ENCODE measurements around the gene HLCS. TPM values are rescaled to one million over a fixed set of nuclear protein-coding genes. Genes with fewer than 3 reads are reported as not detected.

The HLCS gene
- polyA plus RNA-seq, 4 donors, result 2.7 to 13.7 (median 4.9) TPM

DNA sequence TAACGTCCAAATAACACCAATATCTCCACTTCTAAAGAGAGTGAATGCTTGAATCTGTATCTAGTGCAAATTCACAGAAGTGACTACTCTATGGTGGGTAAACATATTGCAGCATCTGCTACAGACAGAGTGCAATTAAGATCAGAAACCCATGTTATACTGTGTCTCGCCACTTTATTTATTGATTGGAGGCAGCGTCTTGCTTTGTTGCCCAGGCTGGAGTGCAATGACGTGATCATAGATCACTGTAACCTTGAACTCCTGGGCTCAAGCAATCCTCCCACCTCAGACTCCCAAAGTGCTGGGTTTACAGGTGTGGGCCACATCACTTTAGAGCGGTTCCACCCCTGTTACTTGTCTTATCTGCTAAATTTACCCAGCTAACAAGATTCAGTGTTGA, 57.0 kb downstream of the HLCS start:
- Histone ChIP-seq H3K27ac (ENCODE audit: low read depth in 1 of 3, low read length in 2 of 3) (peak overlapping the region in 1 of 3 donors; percentile 20), H3K4me3 (ENCODE audit: low read depth in 1 of 3, low read length in 3 of 3) (no peak overlapping the region), H3K9me3 (ENCODE audit: control insufficient read depth in 2 of 2, insufficient read depth in 1 of 2, low read depth in 1 of 2, low read length in 1 of 2) (no peaks in the 10 kb centered on the region), H3K27me3 (ENCODE audit: control insufficient read depth in 3 of 3, insufficient read depth in 3 of 3, low read length in 3 of 3) (no peaks in the 10 kb centered on the region), H3K36me3 (ENCODE audit: control insufficient read depth in 3 of 3, insufficient read depth in 2 of 3, low read depth in 1 of 3, low read length in 3 of 3) (peaks cover 0 to 2% (median 0%) of the 10 kb centered on the region in 3 donors), H3K4me1 (ENCODE audit: control insufficient read depth in 3 of 3, insufficient read depth in 2 of 3, low read depth in 1 of 3, low read length in 2 of 3) (peaks cover 0 to 6% (median 4%) of the 10 kb centered on the region in 3 donors)
- 47 to 76% (median 68%) methylated on average over 5 of the region's 5 CpGs for WGBS, 3 donors
- FAIRE-seq (no peak), DNase-seq (no peak)

DNA sequence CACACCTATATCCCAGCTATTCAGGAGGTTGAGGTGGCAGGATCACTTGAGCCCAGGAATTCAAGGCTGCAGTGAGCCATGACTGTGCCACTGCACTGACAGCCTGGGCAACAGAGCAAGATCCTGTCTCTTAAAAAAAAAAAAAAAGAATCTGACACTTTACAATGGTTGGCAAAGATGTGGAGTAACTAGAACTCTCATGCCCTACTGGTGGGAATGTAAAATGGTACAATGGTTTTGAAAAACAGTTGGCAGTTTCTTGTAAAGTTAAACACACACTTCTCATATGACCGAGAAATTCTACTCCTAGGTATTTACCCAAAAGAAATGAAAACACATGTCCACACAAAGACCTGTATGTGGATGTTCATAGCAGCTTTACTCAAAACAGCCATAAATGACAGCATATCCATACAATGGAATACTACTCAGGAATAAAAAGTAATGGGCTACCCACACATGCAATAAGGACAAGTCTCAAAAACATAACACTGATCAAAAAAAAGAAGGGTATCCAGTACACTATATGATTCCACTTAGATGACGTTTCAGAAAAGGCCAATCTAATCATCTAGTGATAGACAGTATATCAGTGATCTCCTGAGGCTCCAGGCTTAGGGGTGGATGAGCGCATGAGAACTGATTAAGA, 58.1 kb downstream of the HLCS start:
- Histone ChIP-seq H3K4me3 (ENCODE audit: low read depth in 1 of 3, low read length in 3 of 3) (no peak overlapping the region), H3K27me3 (ENCODE audit: control insufficient read depth in 3 of 3, insufficient read depth in 3 of 3, low read length in 3 of 3) (no peaks in the 10 kb centered on the region), H3K27ac (ENCODE audit: low read depth in 1 of 3, low read length in 2 of 3) (no peak overlapping the region), H3K9me3 (ENCODE audit: control insufficient read depth in 2 of 2, insufficient read depth in 1 of 2, low read depth in 1 of 2, low read length in 1 of 2) (no peaks in the 10 kb centered on the region), H3K4me1 (ENCODE audit: control insufficient read depth in 3 of 3, insufficient read depth in 2 of 3, low read depth in 1 of 3, low read length in 2 of 3) (peaks cover 0 to 6% (median 4%) of the 10 kb centered on the region in 3 donors), H3K36me3 (ENCODE audit: control insufficient read depth in 3 of 3, insufficient read depth in 2 of 3, low read depth in 1 of 3, low read length in 3 of 3) (no peaks in the 10 kb centered on the region)
- DNase-seq (no peak), FAIRE-seq (no peak)
- WGBS, 3 donors, result 77 to 92% (median 91%) methylated on average over 3 of the region's 3 CpGs

DNA sequence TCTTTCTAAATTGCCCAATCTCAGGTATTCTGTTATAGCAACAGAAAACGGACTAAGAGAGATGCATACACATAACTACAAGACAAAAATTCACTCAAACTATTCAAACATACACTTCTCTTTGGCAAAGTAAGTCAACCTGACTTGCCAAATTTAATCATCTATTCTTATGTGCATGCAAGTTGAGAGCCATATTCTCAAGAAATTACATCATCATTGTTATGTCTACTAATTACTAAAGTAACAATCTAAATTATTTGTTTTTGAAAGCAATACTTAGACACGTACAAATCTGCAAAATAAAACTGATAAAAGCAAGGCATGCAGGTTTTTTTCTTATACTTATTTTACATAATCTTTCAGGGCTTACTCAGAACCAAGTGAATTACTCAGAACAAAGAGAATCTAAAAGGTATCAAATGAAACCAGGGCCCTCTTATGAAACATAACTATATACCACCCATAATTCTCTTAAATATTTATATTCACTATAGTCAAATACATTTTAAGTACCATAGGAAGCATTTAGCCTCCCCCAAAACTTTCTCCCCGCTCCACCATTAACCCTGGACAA, 62.3 kb downstream of the HLCS start:
- Histone ChIP-seq H3K4me1 (ENCODE audit: control insufficient read depth in 3 of 3, insufficient read depth in 2 of 3, low read depth in 1 of 3, low read length in 2 of 3) (no peaks in the 10 kb centered on the region), H3K9me3 (ENCODE audit: control insufficient read depth in 2 of 2, insufficient read depth in 1 of 2, low read depth in 1 of 2, low read length in 1 of 2) (no peaks in the 10 kb centered on the region), H3K36me3 (ENCODE audit: control insufficient read depth in 3 of 3, insufficient read depth in 2 of 3, low read depth in 1 of 3, low read length in 3 of 3) (peaks cover 0 to 2% (median 0%) of the 10 kb centered on the region in 3 donors), H3K27me3 (ENCODE audit: control insufficient read depth in 3 of 3, insufficient read depth in 3 of 3, low read length in 3 of 3) (no peaks in the 10 kb centered on the region), H3K4me3 (ENCODE audit: low read depth in 1 of 3, low read length in 3 of 3) (no peak overlapping the region), H3K27ac (ENCODE audit: low read depth in 1 of 3, low read length in 2 of 3) (no peak overlapping the region)
- WGBS, 3 donors, result 83 to 92% (median 85%) methylated on average over 3 of the region's 3 CpGs
- no peak for DNase-seq
- FAIRE-seq, result no peak

DNA sequence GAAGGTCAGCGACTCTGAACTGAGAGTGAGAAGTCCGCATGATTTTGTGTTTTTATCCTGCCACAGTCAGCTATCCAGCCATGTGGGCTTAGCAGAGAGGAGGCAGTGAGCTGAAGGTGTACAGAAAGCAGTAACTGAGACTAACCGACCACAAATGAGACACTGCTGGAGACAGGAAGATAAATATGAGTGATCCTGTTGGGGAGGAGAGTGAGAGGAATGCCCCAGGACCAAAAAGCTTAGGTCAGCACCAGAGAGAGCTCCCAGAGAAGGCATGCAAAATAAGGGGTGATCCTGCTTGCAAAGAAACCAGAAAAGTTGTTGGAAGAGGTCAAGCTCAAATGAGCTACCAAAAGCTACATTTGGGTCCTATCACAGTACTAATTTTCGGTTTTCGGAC, 63.7 kb downstream of the HLCS start:
- Histone ChIP-seq H3K36me3 (ENCODE audit: control insufficient read depth in 3 of 3, insufficient read depth in 2 of 3, low read depth in 1 of 3, low read length in 3 of 3) (peaks cover 0 to 2% (median 0%) of the 10 kb centered on the region in 3 donors), H3K4me1 (ENCODE audit: control insufficient read depth in 3 of 3, insufficient read depth in 2 of 3, low read depth in 1 of 3, low read length in 2 of 3) (no peaks in the 10 kb centered on the region), H3K27ac (ENCODE audit: low read depth in 1 of 3, low read length in 2 of 3) (no peak overlapping the region), H3K9me3 (ENCODE audit: control insufficient read depth in 2 of 2, insufficient read depth in 1 of 2, low read depth in 1 of 2, low read length in 1 of 2) (no peaks in the 10 kb centered on the region), H3K4me3 (ENCODE audit: low read depth in 1 of 3, low read length in 3 of 3) (no peak overlapping the region), H3K27me3 (ENCODE audit: control insufficient read depth in 3 of 3, insufficient read depth in 3 of 3, low read length in 3 of 3) (no peaks in the 10 kb centered on the region)
- FAIRE-seq (no peak), DNase-seq (no peak)
- WGBS, 3 donors, result 81 to 88% (median 84%) methylated on average over 5 of the region's 5 CpGs

DNA sequence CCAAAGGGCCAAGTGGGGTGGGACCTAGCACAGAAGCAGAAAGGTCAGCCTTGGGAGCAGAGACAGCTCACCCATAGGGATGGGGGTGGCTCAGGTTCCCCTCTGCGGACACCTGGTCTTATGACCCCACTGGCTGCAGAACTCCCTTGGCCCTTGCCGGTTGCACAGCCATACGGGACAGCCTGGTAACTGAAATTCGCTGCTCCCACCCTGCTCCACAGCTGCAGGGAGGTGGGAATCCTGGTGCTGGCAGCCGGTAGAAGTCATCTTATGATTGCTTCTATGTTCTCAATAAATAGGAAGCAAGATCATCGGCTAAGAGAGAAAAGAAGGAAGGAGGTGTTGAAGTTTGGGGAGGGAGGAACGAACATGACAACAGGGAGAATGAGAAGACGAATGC, 64.1 kb downstream of the HLCS start:
- Histone ChIP-seq H3K9me3 (ENCODE audit: control insufficient read depth in 2 of 2, insufficient read depth in 1 of 2, low read depth in 1 of 2, low read length in 1 of 2) (no peaks in the 10 kb centered on the region), H3K27me3 (ENCODE audit: control insufficient read depth in 3 of 3, insufficient read depth in 3 of 3, low read length in 3 of 3) (no peaks in the 10 kb centered on the region), H3K36me3 (ENCODE audit: control insufficient read depth in 3 of 3, insufficient read depth in 2 of 3, low read depth in 1 of 3, low read length in 3 of 3) (peaks cover 0 to 2% (median 0%) of the 10 kb centered on the region in 3 donors), H3K4me3 (ENCODE audit: low read depth in 1 of 3, low read length in 3 of 3) (no peak overlapping the region), H3K4me1 (ENCODE audit: control insufficient read depth in 3 of 3, insufficient read depth in 2 of 3, low read depth in 1 of 3, low read length in 2 of 3) (no peaks in the 10 kb centered on the region), H3K27ac (ENCODE audit: low read depth in 1 of 3, low read length in 2 of 3) (no peak overlapping the region)
- FAIRE-seq (no peak), DNase-seq (no peak)
- 86 to 94% (median 93%) methylated on average over 8 of the region's 8 CpGs for WGBS, 3 donors

DNA sequence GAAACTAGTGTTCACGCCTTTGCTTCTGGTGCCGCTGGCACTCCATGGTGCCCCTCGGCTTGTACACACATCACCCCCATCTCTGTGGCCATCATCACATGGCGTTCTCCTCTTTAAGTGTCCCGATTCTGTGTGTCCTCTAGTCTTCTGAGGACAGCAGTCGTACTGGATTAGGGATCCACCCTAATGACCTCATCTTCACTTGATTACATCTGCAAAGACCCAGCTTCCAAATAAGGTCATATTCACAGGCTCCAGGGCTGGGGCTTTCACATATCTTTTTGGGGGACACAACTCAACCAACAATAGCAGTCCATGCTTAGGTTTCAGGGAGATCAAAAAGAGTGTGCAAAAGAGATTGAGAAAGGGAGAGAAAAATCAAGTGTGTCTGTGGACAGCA, 64.9 kb downstream of the HLCS start:
- FAIRE-seq, result no peak
- H3K9me3 ChIP-seq (ENCODE audit: control insufficient read depth in 2 of 2, insufficient read depth in 1 of 2, low read depth in 1 of 2, low read length in 1 of 2), result no peaks in the 10 kb centered on the region
- peaks cover 0 to 4% (median 0%) of the 10 kb centered on the region in 3 donors for H3K36me3 ChIP-seq (ENCODE audit: control insufficient read depth in 3 of 3, insufficient read depth in 2 of 3, low read depth in 1 of 3, low read length in 3 of 3)
- DNase-seq, result no peak
- H3K27me3 ChIP-seq (ENCODE audit: control insufficient read depth in 3 of 3, insufficient read depth in 3 of 3, low read length in 3 of 3), result no peaks in the 10 kb centered on the region
- no peaks in the 10 kb centered on the region for H3K4me1 ChIP-seq (ENCODE audit: control insufficient read depth in 3 of 3, insufficient read depth in 2 of 3, low read depth in 1 of 3, low read length in 2 of 3)
- no peak overlapping the region for H3K4me3 ChIP-seq (ENCODE audit: low read depth in 1 of 3, low read length in 3 of 3)
- no peak overlapping the region for H3K27ac ChIP-seq (ENCODE audit: low read depth in 1 of 3, low read length in 2 of 3)
- WGBS, 3 donors, result 90 to 98% (median 95%) methylated on average over 6 of the region's 6 CpGs

DNA sequence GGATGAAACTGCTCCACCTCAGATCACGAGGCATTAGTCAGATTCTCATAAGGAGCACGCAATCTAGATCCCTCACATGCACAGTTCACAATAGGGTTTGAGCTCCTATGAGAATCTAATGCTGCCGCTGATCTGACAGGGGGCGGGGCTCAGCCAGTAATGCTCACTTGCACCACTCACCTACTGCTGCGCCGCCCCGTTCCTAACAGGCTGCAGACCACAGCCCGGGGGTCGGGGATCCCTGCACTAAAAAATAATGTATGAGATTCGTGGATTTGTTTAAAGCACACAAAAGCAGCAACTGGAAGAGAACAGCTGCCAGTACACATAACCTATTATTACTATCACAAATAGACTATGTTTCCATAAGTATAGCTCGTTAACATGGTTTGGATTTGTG, 72.9 kb downstream of the HLCS start:
- 94 to 98% (median 95%) methylated on average over 11 of the region's 11 CpGs for WGBS, 3 donors
- H3K36me3 ChIP-seq (ENCODE audit: control insufficient read depth in 3 of 3, insufficient read depth in 2 of 3, low read depth in 1 of 3, low read length in 3 of 3), result peaks cover 0 to 21% (median 3%) of the 10 kb centered on the region in 3 donors
- H3K27ac ChIP-seq (ENCODE audit: low read depth in 1 of 3, low read length in 2 of 3), result no peak overlapping the region
- H3K4me1 ChIP-seq (ENCODE audit: control insufficient read depth in 3 of 3, insufficient read depth in 2 of 3, low read depth in 1 of 3, low read length in 2 of 3), result no peaks in the 10 kb centered on the region
- no peaks in the 10 kb centered on the region for H3K27me3 ChIP-seq (ENCODE audit: control insufficient read depth in 3 of 3, insufficient read depth in 3 of 3, low read length in 3 of 3)
- H3K9me3 ChIP-seq (ENCODE audit: control insufficient read depth in 2 of 2, insufficient read depth in 1 of 2, low read depth in 1 of 2, low read length in 1 of 2), result no peaks in the 10 kb centered on the region
- no peak overlapping the region for H3K4me3 ChIP-seq (ENCODE audit: low read depth in 1 of 3, low read length in 3 of 3)
- DNase-seq (no peak), FAIRE-seq (no peak)

DNA sequence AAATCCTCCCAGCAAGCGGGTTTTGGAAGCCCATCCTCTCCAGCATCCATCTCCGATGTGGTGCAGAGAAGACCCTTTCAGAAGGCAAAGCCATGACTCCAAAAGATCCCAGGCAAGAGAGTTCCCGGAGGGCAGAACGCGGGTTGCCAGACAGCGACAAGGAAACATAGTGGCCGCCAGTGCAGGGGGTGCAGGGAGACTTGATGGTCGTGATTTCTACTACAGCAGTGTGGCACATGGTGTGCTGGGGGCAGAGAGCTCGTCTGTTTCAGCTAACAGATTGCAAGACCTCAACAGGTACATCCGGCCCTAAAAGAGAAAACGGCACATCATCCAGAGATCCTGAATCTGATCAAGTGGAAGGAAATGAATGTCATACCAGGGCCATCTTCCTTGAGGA, 74.3 kb downstream of the HLCS start:
- no peak for FAIRE-seq

DNA sequence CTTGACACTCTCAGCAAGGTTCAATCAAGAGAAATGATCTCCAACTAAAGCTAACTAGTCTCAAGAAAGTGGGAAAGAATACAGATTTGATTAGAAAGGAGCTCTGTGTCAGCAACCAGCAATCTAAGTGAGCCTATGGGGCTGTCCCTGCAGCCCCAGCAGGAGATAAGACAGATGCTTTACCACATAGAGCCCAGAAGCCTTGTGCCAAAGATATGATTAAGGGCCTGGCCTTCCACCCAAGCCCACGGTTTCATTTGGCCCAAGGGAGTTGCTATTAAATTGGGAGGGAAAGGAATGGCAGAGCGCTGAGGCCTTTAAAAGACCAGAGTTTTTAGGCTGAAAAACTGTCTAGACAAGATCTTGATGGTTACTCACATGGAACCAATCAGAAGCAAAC, 74.8 kb downstream of the HLCS start:
- Histone ChIP-seq H3K27me3 (ENCODE audit: control insufficient read depth in 3 of 3, insufficient read depth in 3 of 3, low read length in 3 of 3) (no peaks in the 10 kb centered on the region), H3K36me3 (ENCODE audit: control insufficient read depth in 3 of 3, insufficient read depth in 2 of 3, low read depth in 1 of 3, low read length in 3 of 3) (peaks cover 0 to 20% (median 3%) of the 10 kb centered on the region in 3 donors), H3K4me3 (ENCODE audit: low read depth in 1 of 3, low read length in 3 of 3) (no peak overlapping the region), H3K27ac (ENCODE audit: low read depth in 1 of 3, low read length in 2 of 3) (no peak overlapping the region), H3K9me3 (ENCODE audit: control insufficient read depth in 2 of 2, insufficient read depth in 1 of 2, low read depth in 1 of 2, low read length in 1 of 2) (no peaks in the 10 kb centered on the region), H3K4me1 (ENCODE audit: control insufficient read depth in 3 of 3, insufficient read depth in 2 of 3, low read depth in 1 of 3, low read length in 2 of 3) (no peaks in the 10 kb centered on the region)
- 64 to 93% (median 84%) methylated on average over 2 of the region's 2 CpGs for WGBS, 3 donors
- FAIRE-seq (no peak), DNase-seq (no peak)

More for the DNA sequence above, 74.3 kb downstream of the HLCS start:
- H3K27me3 ChIP-seq (ENCODE audit: control insufficient read depth in 3 of 3, insufficient read depth in 3 of 3, low read length in 3 of 3), result no peaks in the 10 kb centered on the region
- peaks cover 0 to 21% (median 3%) of the 10 kb centered on the region in 3 donors for H3K36me3 ChIP-seq (ENCODE audit: control insufficient read depth in 3 of 3, insufficient read depth in 2 of 3, low read depth in 1 of 3, low read length in 3 of 3)
- WGBS, 3 donors, result 94 to 97% (median 97%) methylated on average over 11 of the region's 11 CpGs
- H3K9me3 ChIP-seq (ENCODE audit: control insufficient read depth in 2 of 2, insufficient read depth in 1 of 2, low read depth in 1 of 2, low read length in 1 of 2), result no peaks in the 10 kb centered on the region
- DNase-seq, result no peak
- H3K4me1 ChIP-seq (ENCODE audit: control insufficient read depth in 3 of 3, insufficient read depth in 2 of 3, low read depth in 1 of 3, low read length in 2 of 3), result no peaks in the 10 kb centered on the region
- no peak overlapping the region for H3K4me3 ChIP-seq (ENCODE audit: low read depth in 1 of 3, low read length in 3 of 3)
- H3K27ac ChIP-seq (ENCODE audit: low read depth in 1 of 3, low read length in 2 of 3), result no peak overlapping the region
